ENCODE results near the gene FOXP1. TPM values are rescaled to one million over a fixed set of nuclear protein-coding genes. Genes with fewer than 3 reads are reported as not detected.

Gene FOXP1
- total RNA-seq, 1 donor from 2014 or later, result 27.3 TPM

DNA sequence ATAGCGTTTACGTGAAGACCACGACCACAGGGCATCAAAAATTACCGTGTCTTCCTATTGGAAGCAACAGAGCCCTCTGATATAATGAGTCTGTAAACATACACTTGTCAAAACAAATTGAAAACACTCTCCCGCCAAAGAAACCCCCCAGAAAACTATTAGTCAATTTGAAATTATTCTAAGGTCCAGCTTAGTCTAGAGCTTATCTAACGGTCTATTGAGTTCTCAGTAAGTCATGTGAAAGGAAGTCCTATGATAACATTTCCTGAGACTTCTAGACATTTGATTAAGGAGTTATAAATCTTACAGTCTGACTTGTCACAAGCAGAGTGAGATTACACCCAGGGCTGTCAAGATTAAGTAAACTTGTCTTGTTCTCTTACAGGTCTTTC, 356.3 kb downstream of the FOXP1 start:
- H3K4me2 ChIP-seq, result no peak overlapping the region
- TF ChIP-seq EZH2 (IDR thresholded peaks at IDR 0.05), result no peak
- TF ChIP-seq, protein P1, sequence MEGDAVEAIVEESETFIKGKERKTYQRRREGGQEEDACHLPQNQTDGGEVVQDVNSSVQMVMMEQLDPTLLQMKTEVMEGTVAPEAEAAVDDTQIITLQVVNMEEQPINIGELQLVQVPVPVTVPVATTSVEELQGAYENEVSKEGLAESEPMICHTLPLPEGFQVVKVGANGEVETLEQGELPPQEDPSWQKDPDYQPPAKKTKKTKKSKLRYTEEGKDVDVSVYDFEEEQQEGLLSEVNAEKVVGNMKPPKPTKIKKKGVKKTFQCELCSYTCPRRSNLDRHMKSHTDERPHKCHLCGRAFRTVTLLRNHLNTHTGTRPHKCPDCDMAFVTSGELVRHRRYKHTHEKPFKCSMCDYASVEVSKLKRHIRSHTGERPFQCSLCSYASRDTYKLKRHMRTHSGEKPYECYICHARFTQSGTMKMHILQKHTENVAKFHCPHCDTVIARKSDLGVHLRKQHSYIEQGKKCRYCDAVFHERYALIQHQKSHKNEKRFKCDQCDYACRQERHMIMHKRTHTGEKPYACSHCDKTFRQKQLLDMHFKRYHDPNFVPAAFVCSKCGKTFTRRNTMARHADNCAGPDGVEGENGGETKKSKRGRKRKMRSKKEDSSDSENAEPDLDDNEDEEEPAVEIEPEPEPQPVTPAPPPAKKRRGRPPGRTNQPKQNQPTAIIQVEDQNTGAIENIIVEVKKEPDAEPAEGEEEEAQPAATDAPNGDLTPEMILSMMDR (IDR thresholded peaks at IDR 0.05), result no peak
- no peak for DNase-seq (ENCODE audit: low spot score)

DNA sequence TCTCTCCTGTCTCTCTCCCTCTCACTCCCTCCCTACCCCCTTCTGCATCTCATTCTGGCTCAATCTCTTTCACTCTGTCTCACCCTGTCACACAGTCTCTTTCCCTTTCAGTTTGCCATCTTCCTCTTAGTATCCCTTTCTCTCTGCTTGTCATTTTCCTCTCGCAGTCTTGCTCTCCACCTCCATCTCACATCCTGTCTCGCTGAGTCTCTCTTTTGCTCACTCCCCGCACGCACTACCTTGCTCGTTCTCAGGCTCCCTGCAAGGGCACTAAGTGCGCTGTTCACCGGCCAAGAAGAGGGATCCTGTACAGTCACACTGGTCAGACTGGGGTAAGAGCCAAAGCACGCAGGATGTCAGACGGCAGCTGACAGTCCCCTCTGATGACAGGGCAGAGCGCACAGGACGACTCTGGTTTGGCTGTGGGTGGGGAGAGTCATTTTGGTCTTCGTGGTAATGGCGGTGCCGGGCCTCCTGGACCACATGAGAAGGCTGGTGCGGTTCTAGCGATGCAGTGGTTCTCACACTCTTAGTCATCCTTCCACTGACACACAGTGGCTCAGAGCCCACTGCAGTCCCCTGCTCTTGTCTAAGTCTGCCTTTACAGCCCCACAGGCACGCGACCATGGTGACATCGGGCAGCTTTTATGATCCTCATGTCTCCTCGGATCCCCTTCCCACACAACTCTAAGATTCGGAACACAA, 356.8 kb downstream of the FOXP1 start:
- Mint-ChIP-seq H3K27ac (no peak overlapping the region), H3K27me3 (ENCODE audit: insufficient read depth, low read depth) (peaks cover 4% of the 10 kb centered on the region), H3K4me3 (no peak overlapping the region), H3K4me1 (peaks cover 8% of the 10 kb centered on the region), H3K9me3 (peaks cover 3% of the 10 kb centered on the region), H3K36me3 (peaks cover 2% of the 10 kb centered on the region)
- Histone ChIP-seq H2AFZ (replicated peaks) (no peak overlapping the region), H3F3A (ENCODE audit: low read depth) (peaks cover 10% of the 10 kb centered on the region), H3K9ac (no peak overlapping the region), H3K36me3 (no peaks in the 10 kb centered on the region), H3K9me3 (ENCODE audit: low read depth) (no peaks in the 10 kb centered on the region), H4K20me1 (ENCODE audit: low read depth) (peaks cover 20% of the 10 kb centered on the region), H3K27me3 (no peaks in the 10 kb centered on the region), H3K4me3 (no peak overlapping the region), H3K27ac (no peak overlapping the region), H3K79me2 (ENCODE audit: low read depth) (peaks cover 43% of the 10 kb centered on the region), H3K4me2 (no peak overlapping the region), H3K4me1 (peaks cover 17% of the 10 kb centered on the region)
- DNase-seq (ENCODE audit: low spot score), result no peak
- TF ChIP-seq, protein P1 (IDR thresholded peaks at IDR 0.05), result no peak
- TF ChIP-seq EZH2phosphoT487 (IDR thresholded peaks at IDR 0.05) (no peak), EZH2 (IDR thresholded peaks at IDR 0.05) (no peak)

More for the DNA sequence above, 356.3 kb downstream of the FOXP1 start:
- Histone ChIP-seq H4K20me1 (ENCODE audit: low read depth) (peaks cover 20% of the 10 kb centered on the region), H3F3A (ENCODE audit: low read depth) (peaks cover 10% of the 10 kb centered on the region), H2AFZ (replicated peaks) (no peak overlapping the region), H3K27me3 (no peaks in the 10 kb centered on the region), H3K4me1 (peaks cover 17% of the 10 kb centered on the region), H3K9ac (no peak overlapping the region), H3K79me2 (ENCODE audit: low read depth) (peaks cover 43% of the 10 kb centered on the region), H3K9me3 (ENCODE audit: low read depth) (no peaks in the 10 kb centered on the region), H3K4me3 (no peak overlapping the region), H3K36me3 (no peaks in the 10 kb centered on the region), H3K27ac (no peak overlapping the region)
- no peak overlapping the region for H3K4me3 Mint-ChIP-seq
- H3K27me3 Mint-ChIP-seq (ENCODE audit: insufficient read depth, low read depth), result peaks cover 4% of the 10 kb centered on the region
- peaks cover 2% of the 10 kb centered on the region for H3K36me3 Mint-ChIP-seq
- H3K4me1 Mint-ChIP-seq, result peaks cover 8% of the 10 kb centered on the region
- H3K27ac Mint-ChIP-seq, result no peak overlapping the region
- H3K9me3 Mint-ChIP-seq, result peaks cover 3% of the 10 kb centered on the region

DNA sequence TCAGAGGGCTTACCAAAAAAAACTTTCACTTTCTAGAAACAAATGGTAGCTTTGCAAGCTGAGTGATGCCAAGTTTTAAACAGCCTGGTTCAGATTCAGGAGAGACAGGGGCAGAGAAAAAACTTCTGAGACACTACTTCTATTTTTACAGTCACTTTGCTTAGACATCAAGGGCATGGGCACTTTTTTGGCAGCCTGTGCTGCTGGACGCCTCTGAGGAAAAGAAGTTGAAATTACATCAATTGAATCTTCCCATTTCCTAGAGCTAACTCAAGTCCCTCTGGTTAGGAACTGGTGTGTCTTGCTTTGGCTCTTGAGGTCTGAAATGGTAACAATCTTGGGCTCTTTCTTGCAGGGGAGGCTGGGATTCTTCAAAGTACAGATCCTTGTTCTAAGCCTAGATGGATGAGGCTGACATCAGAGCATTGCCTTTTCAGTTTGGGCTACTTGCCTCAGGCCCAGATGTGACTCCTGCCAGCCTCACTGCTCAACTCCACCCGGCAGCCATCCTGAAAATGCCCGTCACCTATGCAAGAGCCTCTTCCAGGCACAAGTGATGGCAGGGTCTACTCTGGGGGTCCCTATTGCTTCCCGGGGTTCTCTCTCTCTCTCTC, 357.5 kb downstream of the FOXP1 start:
- no peak for DNase-seq (ENCODE audit: low spot score)
- peaks cover 19% of the 10 kb centered on the region for H4K20me1 ChIP-seq (ENCODE audit: low read depth)
- no peaks in the 10 kb centered on the region for H3K9me3 ChIP-seq (ENCODE audit: low read depth)
- peaks cover 43% of the 10 kb centered on the region for H3K79me2 ChIP-seq (ENCODE audit: low read depth)
- no peak overlapping the region for H3K9ac ChIP-seq
- H3K4me3 Mint-ChIP-seq, result no peak overlapping the region
- peaks cover 8% of the 10 kb centered on the region for H3K4me1 Mint-ChIP-seq
- no peaks in the 10 kb centered on the region for H3K27me3 ChIP-seq
- peaks cover 5% of the 10 kb centered on the region for H3K9me3 Mint-ChIP-seq
- no peak overlapping the region for H2AFZ ChIP-seq (replicated peaks)
- no peak overlapping the region for H3K4me2 ChIP-seq
- H3F3A ChIP-seq (ENCODE audit: low read depth), result peaks cover 10% of the 10 kb centered on the region
- H3K4me1 ChIP-seq, result peaks cover 16% of the 10 kb centered on the region
- H3K27ac ChIP-seq, result no peak overlapping the region
- H3K36me3 ChIP-seq, result no peaks in the 10 kb centered on the region
- H3K4me3 ChIP-seq, result no peak overlapping the region
- no peak overlapping the region for H3K27ac Mint-ChIP-seq
- H3K27me3 Mint-ChIP-seq (ENCODE audit: insufficient read depth, low read depth), result peaks cover 4% of the 10 kb centered on the region
- TF ChIP-seq, protein P1 (IDR thresholded peaks at IDR 0.05), result no peak
- no peak for TF ChIP-seq EZH2phosphoT487 (IDR thresholded peaks at IDR 0.05)
- TF ChIP-seq EZH2 (IDR thresholded peaks at IDR 0.05), result no peak
- peaks cover 2% of the 10 kb centered on the region for H3K36me3 Mint-ChIP-seq

Measured in neural progenitor cell (in vitro differentiated cells).